Neuronal stem cell (in vitro differentiated cells): ENCODE results near the gene AKR1B1.

ENCODE experiments used
- DNase-seq: peaks from one replicate; pipeline ENCODE4 v3.0.0-alpha.2; 2013; ENCODE audit warnings: low spot score
- H2AFZ ChIP-seq: one replicate; pipeline ENCODE4 v1.6.1; 2013; ENCODE audit warnings: mild to moderate bottlenecking, low read length, inconsistent platforms
- H2AK5ac ChIP-seq: 2 replicates; pipeline ENCODE4 v1.6.1; 2013; ENCODE audit warnings: low read depth, mild to moderate bottlenecking, inconsistent platforms, low read length, moderate library complexity, mixed read lengths
- H2BK120ac ChIP-seq: 2 replicates; pipeline ENCODE4 v1.6.1; 2013; ENCODE audit warnings: low read depth, mild to moderate bottlenecking, inconsistent platforms, low read length, moderate library complexity, mixed read lengths
- H2BK12ac ChIP-seq: one replicate; pipeline ENCODE4 v1.6.1; 2013; ENCODE audit warnings: low read length, inconsistent platforms
- H2BK15ac ChIP-seq: 2 replicates; pipeline ENCODE4 v1.6.1; 2013; ENCODE audit warnings: mild to moderate bottlenecking, low read length, inconsistent platforms, mixed read lengths
- H2BK5ac ChIP-seq: one replicate; pipeline ENCODE4 v1.6.1; 2013; ENCODE audit warnings: inconsistent platforms, mild to moderate bottlenecking, low read length, moderate library complexity
- H3K14ac ChIP-seq: one replicate; pipeline ENCODE4 v1.6.1; 2013; ENCODE audit warnings: low read length, inconsistent platforms
- H3K18ac ChIP-seq: 2 replicates; pipeline ENCODE4 v1.6.1; 2013; ENCODE audit warnings: low read length, inconsistent platforms
- H3K23ac ChIP-seq: 2 replicates; pipeline ENCODE4 v1.6.1; 2013; ENCODE audit warnings: low read depth, mild to moderate bottlenecking, mixed read lengths, low read length, inconsistent platforms; ENCODE audit not compliant: poor library complexity
- H3K27ac ChIP-seq: replicated peaks from 3 replicates; pipeline ENCODE4 v1.5.1; 2013; ENCODE audit warnings: low read length, inconsistent platforms
- H3K27me3 ChIP-seq, 3 experiments: 2 replicates each; pipeline ENCODE4 v1.6.1; 2013; ENCODE audit warnings: low read length in 3 of 3, mild to moderate bottlenecking in 2 of 3, inconsistent platforms in 1 of 3, low read depth in 1 of 3, mixed read lengths in 1 of 3, moderate library complexity in 1 of 3; ENCODE audit not compliant: control insufficient read depth in 3 of 3, insufficient read depth in 3 of 3
- H3K36me3 ChIP-seq, 2 donors: replicated peaks in 1 of 2; 2 replicates each; pipeline ENCODE4 v1.6.1; 2013; ENCODE audit warnings: low read length in 2 of 2; ENCODE audit not compliant: control insufficient read depth in 2 of 2, insufficient read depth in 2 of 2
- H3K4ac ChIP-seq: 2 replicates; pipeline ENCODE4 v1.6.1; 2013; ENCODE audit warnings: inconsistent platforms, mild to moderate bottlenecking, low read length, moderate library complexity
- H3K4me1 ChIP-seq, 2 donors: 1 replicate in 1 of 2; 2 replicates in 1 of 2; pipeline ENCODE4 v1.6.1; 2013; ENCODE audit warnings: low read length in 2 of 2, low read depth in 1 of 2; ENCODE audit not compliant: control insufficient read depth in 2 of 2, insufficient read depth in 1 of 2
- H3K4me2 ChIP-seq: one replicate; pipeline ENCODE4 v1.6.1; 2013; ENCODE audit warnings: mild to moderate bottlenecking, low read length, inconsistent platforms; ENCODE audit not compliant: insufficient read depth, poor library complexity, severe bottlenecking
- H3K4me3 ChIP-seq, 2 donors: 2 replicates each; pipeline ENCODE4 v1.5.1; 2013; ENCODE audit warnings: low read length in 2 of 2, mild to moderate bottlenecking in 2 of 2, inconsistent platforms in 1 of 2, moderate library complexity in 1 of 2
- H3K79me1 ChIP-seq: one replicate; pipeline ENCODE4 v1.6.1; 2013; ENCODE audit warnings: low read depth, mild to moderate bottlenecking, inconsistent platforms, low read length, moderate library complexity
- H3K9ac ChIP-seq: one replicate; pipeline ENCODE4 v1.6.1; 2013; ENCODE audit warnings: mild to moderate bottlenecking, low read depth, low read length, inconsistent platforms; ENCODE audit not compliant: poor library complexity
- H3K9me3 ChIP-seq, 2 donors: replicated peaks in 1 of 2; 2 replicates each; pipeline versions ENCODE3 to v1.6.1; 2013; ENCODE audit warnings: low read length in 2 of 2, mild to moderate bottlenecking in 2 of 2, inconsistent platforms in 1 of 2, low read depth in 1 of 2, mixed read lengths in 1 of 2, moderate library complexity in 1 of 2; ENCODE audit not compliant: control insufficient read depth in 2 of 2, insufficient read depth in 1 of 2
- H4K8ac ChIP-seq: one replicate; pipeline ENCODE4 v1.6.1; 2013; ENCODE audit warnings: low read depth, mild to moderate bottlenecking, inconsistent platforms, low read length, moderate library complexity
- H4K91ac ChIP-seq: one replicate; pipeline ENCODE4 v1.6.1; 2013; ENCODE audit warnings: low read length, low read depth, mild to moderate bottlenecking, inconsistent platforms; ENCODE audit not compliant: poor library complexity
- WGBS, 2 donors: extraction: QIAGEN DNeasy Blood & Tissue Kit; methylation state at CpG; one replicate each; pipeline ENCODE4 v1.1.7; 2013; ENCODE audit warnings: missing lambda C conversion rate in 2 of 2, mixed read lengths in 1 of 2; ENCODE audit not compliant: insufficient read length in 2 of 2, insufficient replicate concordance in 1 of 2; ENCODE audit errors: extremely low coverage in 2 of 2; 5-methylcytosine and 5-hydroxymethylcytosine counted together

The AKR1B1 gene

DNA sequence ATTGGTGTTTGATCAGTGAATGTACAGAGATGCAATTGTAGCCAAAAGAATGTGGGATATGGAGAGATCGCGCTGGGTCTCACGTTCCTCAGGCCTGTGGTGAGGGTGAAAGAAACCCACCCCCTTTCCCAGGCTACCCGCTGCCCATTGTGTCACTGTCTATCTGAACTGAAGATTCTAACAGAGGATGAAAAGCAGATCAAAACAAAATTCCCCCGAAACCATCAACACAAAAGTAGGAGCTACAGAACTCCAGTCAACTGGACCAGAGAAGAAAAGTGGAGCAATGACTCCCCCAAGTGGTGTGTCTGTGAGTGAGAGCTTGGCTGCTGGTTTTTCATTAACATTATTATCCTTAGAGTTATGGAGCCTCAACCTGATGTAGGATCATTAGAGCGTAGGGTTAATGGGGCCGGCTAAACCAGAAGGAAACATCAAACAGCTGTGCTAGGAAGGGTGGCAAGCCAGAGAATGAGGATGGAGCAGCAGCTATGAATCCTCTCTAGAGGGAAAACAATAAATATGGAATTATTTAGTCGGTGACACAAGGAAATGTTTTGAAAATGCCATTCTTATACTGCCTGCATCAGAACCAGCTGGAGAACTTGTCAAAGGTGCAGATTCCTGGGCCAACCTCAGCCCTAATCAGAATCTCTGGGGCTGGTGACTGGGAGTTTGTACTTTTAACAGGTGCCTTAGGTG lies 38.3 kb downstream of the AKR1B1 start:
- Histone ChIP-seq H3K4me3 (no peak overlapping the region), H3K4ac (no peak overlapping the region), H3K14ac (no peak overlapping the region), H2AK5ac (no peak overlapping the region), H2BK12ac (no peak overlapping the region), H2BK15ac (no peak overlapping the region), H2BK5ac (no peak overlapping the region), H4K91ac (no peak overlapping the region), H3K23ac (no peak overlapping the region), H3K9me3 (no peaks in the 10 kb centered on the region), H3K27ac (no peak overlapping the region), H3K27me3 (no peaks in the 10 kb centered on the region), H3K9ac (no peak overlapping the region), H3K18ac (no peak overlapping the region), H3K36me3 (no peaks in the 10 kb centered on the region), H2BK120ac (no peak overlapping the region), H3K4me1 (peaks cover 0 to 3% of the 10 kb centered on the region in 2 donors), H3K4me2 (no peak overlapping the region), H3K79me1 (no peaks in the 10 kb centered on the region), H2AFZ (peak overlapping the region; percentile 62), H4K8ac (no peak overlapping the region)
- WGBS, 2 donors: no CpG with 5 or more reads among the region's 8 CpGs
- peak; percentile 48 for DNase-seq

DNA sequence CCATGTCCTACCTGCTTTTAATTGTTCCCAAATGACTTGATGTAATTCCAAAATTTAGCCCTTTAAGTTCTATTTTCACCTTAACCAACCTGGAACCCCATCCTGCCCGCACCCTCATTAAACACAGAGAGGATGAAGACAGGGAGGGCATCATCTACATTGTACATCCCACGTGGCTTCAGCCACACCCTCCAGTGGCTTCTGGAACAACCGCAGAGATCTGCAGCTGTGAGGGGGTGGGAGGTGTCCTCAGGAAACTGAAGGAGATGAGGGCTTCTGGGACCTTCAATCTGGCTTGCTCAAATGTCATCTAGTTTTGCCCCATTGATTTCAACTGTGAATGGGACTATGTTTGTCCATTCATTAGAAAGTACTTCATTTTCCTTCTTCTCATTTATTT lies 39.0 kb downstream of the AKR1B1 start:
- Histone ChIP-seq H3K27me3 (no peaks in the 10 kb centered on the region), H3K9ac (no peak overlapping the region), H3K36me3 (no peaks in the 10 kb centered on the region), H3K14ac (no peak overlapping the region), H2BK120ac (no peak overlapping the region), H2AFZ (no peak overlapping the region), H2BK15ac (no peak overlapping the region), H4K8ac (no peak overlapping the region), H2AK5ac (no peak overlapping the region), H3K4me3 (no peak overlapping the region), H3K9me3 (no peaks in the 10 kb centered on the region), H2BK5ac (no peak overlapping the region), H3K4me1 (peaks cover 0 to 3% of the 10 kb centered on the region in 2 donors), H2BK12ac (no peak overlapping the region), H3K4me2 (no peak overlapping the region), H3K27ac (no peak overlapping the region), H4K91ac (no peak overlapping the region), H3K23ac (no peak overlapping the region), H3K18ac (no peak overlapping the region), H3K79me1 (no peaks in the 10 kb centered on the region), H3K4ac (no peak overlapping the region)
- no peak for DNase-seq
- no CpG with 5 or more reads among the region's 3 CpGs for WGBS, 2 donors

DNA sequence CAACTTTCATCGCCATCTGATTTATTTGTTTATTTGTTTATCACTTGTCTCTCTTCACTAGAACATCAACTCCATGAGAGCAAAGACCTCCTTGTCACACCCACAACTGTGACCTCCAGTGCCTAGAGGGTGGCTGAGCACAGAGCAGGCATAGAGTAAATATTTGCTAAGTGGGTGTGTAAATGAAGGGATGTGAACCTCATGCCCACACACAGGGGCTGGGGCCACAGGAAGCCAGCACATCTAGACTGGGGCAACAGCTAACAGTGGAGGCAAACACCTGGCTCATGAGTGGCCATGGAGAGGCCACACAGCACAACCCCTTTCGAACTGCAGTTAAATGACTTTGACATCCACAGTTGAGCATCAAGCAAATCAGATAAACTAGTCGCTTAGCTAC lies 39.8 kb downstream of the AKR1B1 start:
- no peak overlapping the region for H4K8ac ChIP-seq
- H3K27me3 ChIP-seq: no peaks in the 10 kb centered on the region
- WGBS, 2 donors: no CpG with 5 or more reads among the region's 3 CpGs
- H3K9me3 ChIP-seq: no peaks in the 10 kb centered on the region
- no peak overlapping the region for H3K27ac ChIP-seq
- no peaks in the 10 kb centered on the region for H3K79me1 ChIP-seq
- no peak overlapping the region for H2BK5ac ChIP-seq
- H3K4me2 ChIP-seq: no peak overlapping the region
- no peak overlapping the region for H3K18ac ChIP-seq
- DNase-seq: no peak
- H3K4me3 ChIP-seq: no peak overlapping the region
- H2AFZ ChIP-seq: no peak overlapping the region
- H3K14ac ChIP-seq: no peak overlapping the region
- H2AK5ac ChIP-seq: no peak overlapping the region
- H2BK120ac ChIP-seq: no peak overlapping the region
- H3K9ac ChIP-seq: no peak overlapping the region
- H3K23ac ChIP-seq: no peak overlapping the region
- H3K4ac ChIP-seq: no peak overlapping the region
- no peaks in the 10 kb centered on the region for H3K36me3 ChIP-seq
- no peak overlapping the region for H2BK12ac ChIP-seq
- H3K4me1 ChIP-seq: peaks cover 0 to 3% of the 10 kb centered on the region in 2 donors
- no peak overlapping the region for H4K91ac ChIP-seq
- no peak overlapping the region for H2BK15ac ChIP-seq

DNA sequence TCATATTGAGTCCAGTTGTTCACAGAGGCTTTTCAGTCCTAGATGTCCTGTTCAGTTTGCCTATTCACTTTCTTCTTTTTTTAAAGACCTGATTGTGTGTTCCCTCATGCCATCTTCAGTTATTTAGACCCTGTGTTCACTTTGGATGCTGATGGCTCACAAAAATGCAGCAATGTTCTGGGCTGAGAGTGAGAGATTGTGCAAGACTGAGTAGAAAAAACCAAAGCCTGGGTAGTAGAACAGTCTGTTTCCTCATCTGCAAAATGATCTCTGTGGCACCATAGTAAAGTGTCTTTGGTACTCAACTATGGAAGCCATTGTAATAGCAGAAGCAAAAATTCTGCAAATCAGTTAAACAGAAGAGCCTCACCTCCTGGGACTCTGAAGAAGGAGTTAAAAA lies 43.2 kb downstream of the AKR1B1 start:
- H2BK120ac ChIP-seq: no peak overlapping the region
- H3K4ac ChIP-seq: no peak overlapping the region
- H3K23ac ChIP-seq: no peak overlapping the region
- no peak overlapping the region for H3K14ac ChIP-seq
- no peak for DNase-seq
- H4K8ac ChIP-seq: no peak overlapping the region
- H3K27me3 ChIP-seq: peaks cover 0 to 3% (median 0%) of the 10 kb centered on the region in 3 experiments
- H2BK5ac ChIP-seq: no peak overlapping the region
- no peak overlapping the region for H3K18ac ChIP-seq
- no peak overlapping the region for H4K91ac ChIP-seq
- H3K27ac ChIP-seq: no peak overlapping the region
- no peak overlapping the region for H3K4me3 ChIP-seq
- H2BK12ac ChIP-seq: no peak overlapping the region
- peaks cover 0 to 3% of the 10 kb centered on the region in 2 donors for H3K4me1 ChIP-seq
- no peak overlapping the region for H3K4me2 ChIP-seq
- no peak overlapping the region for H2AK5ac ChIP-seq
- H3K9ac ChIP-seq: no peak overlapping the region
- H2AFZ ChIP-seq: no peak overlapping the region
- no peaks in the 10 kb centered on the region for H3K36me3 ChIP-seq
- no peaks in the 10 kb centered on the region for H3K79me1 ChIP-seq
- H3K9me3 ChIP-seq: no peaks in the 10 kb centered on the region
- H2BK15ac ChIP-seq: no peak overlapping the region
